B cell (primary cell): Measurements from ENCODE around the gene ADAMTSL5. TPM values are rescaled to one million over a fixed set of nuclear protein-coding genes. Genes with fewer than 3 reads are reported as not detected.

Experiments
- ATAC-seq: fragments of 200-7000 bp; cut with Tn5 transposase; one replicate; pipeline ENCODE4 v1.10.0; 2021; ENCODE audit warnings: low read depth, mild to moderate bottlenecking, moderate number of reproducible peaks, moderate library complexity
- CTCF ChIA-PET: fragments of 350-600 bp; sonication (Branson Sonifier 250); formaldehyde crosslinking; loops from one replicate; lab custom pipeline; 2021; ENCODE audit warnings: antibody characterized with exemption, inconsistent platforms; lab: Charles Lee
- POLR2A ChIA-PET: fragments of 350-600 bp; sonication (Branson Sonifier 250); formaldehyde crosslinking; loops from one replicate; lab custom pipeline; 2021; ENCODE audit warnings: antibody characterized with exemption; lab: Charles Lee
- DNase-seq: peaks from one replicate; pipeline ENCODE4 v3.0.0; 2013
- H2AFZ ChIP-seq: 2 replicates; pipeline ENCODE4 v1.6.1; 2012; ENCODE audit warnings: mild to moderate bottlenecking, low read depth, low read length; ENCODE audit not compliant: insufficient read depth, poor library complexity, severe bottlenecking
- H3K27ac ChIP-seq, 2 donors: 1 replicate in 1 of 2; 2 replicates in 1 of 2; pipeline ENCODE4 v1.5.1; 2012 to 2013; ENCODE audit warnings: low read length in 2 of 2, mild to moderate bottlenecking in 2 of 2, moderate library complexity in 1 of 2
- H3K27me3 ChIP-seq, 4 experiments: fragments of 200-600 bp in 1 of 4; sonication (generic) in 1 of 4; replicated peaks in 1 of 4; 1 replicate in 2 of 4; 2 replicates in 2 of 4; pipeline versions ENCODE4 v1.6.1 to v1.7.0; 2013 to 2016; ENCODE audit warnings: low read length in 3 of 4, mild to moderate bottlenecking in 2 of 4, mixed read lengths in 1 of 4, moderate library complexity in 1 of 4; ENCODE audit not compliant: insufficient read depth in 4 of 4, control insufficient read depth in 3 of 4; ENCODE audit errors: control extremely low read depth in 1 of 4
- H3K36me3 ChIP-seq, 2 experiments: replicated peaks in 1 of 2; 1 replicate in 1 of 2; 2 replicates in 1 of 2; pipeline versions ENCODE4 v1.6.1 to v1.7.1; 2013; ENCODE audit warnings: low read length in 1 of 2; ENCODE audit not compliant: insufficient read depth in 2 of 2, control insufficient read depth in 1 of 2; ENCODE audit errors: control extremely low read depth in 1 of 2, extremely low read depth in 1 of 2
- H3K4me1 ChIP-seq, 2 donors: fragments of 200-600 bp in 1 of 2; sonication (generic) in 1 of 2; 1 replicate in 1 of 2; 2 replicates in 1 of 2; pipeline versions ENCODE4 v1.5.1 to v1.6.1; 2013 to 2017; ENCODE audit warnings: low read length in 2 of 2; ENCODE audit not compliant: control insufficient read depth in 2 of 2, insufficient read depth in 2 of 2
- H3K4me2 ChIP-seq: replicated peaks from 2 replicates; pipeline ENCODE3; 2012; ENCODE audit warnings: mild to moderate bottlenecking, low read depth, low read length; ENCODE audit not compliant: poor library complexity, severe bottlenecking
- H3K4me3 ChIP-seq, 5 experiments: fragments of 200-600 bp in 1 of 5; sonication (generic) in 1 of 5; 1 replicate in 3 of 5; 2 replicates in 2 of 5; pipeline versions ENCODE4 v1.5.1 to v1.7.0; 2011 to 2016; ENCODE audit warnings: low read length in 4 of 5, mild to moderate bottlenecking in 4 of 5, low read depth in 2 of 5, control low read depth in 1 of 5, moderate library complexity in 1 of 5; ENCODE audit not compliant: insufficient read depth in 1 of 5; ENCODE audit errors: control extremely low read depth in 1 of 5, extremely low read depth in 1 of 5
- H3K79me2 ChIP-seq: fragments of 200-600 bp; sonication (generic); one replicate; pipeline ENCODE4 v1.6.0; 2016; ENCODE audit warnings: low read length; ENCODE audit not compliant: control insufficient read depth, insufficient read depth
- H3K9ac ChIP-seq: fragments of 200-600 bp; sonication (generic); 2 replicates; pipeline ENCODE4 v1.6.1; 2017; ENCODE audit warnings: mild to moderate bottlenecking, low read length, moderate library complexity
- H3K9me3 ChIP-seq, 3 donors: one replicate each; pipeline versions ENCODE4 v1.6.1 to v1.7.1; 2013; ENCODE audit warnings: low read length in 2 of 3; ENCODE audit not compliant: control insufficient read depth in 2 of 3, insufficient read depth in 1 of 3; ENCODE audit errors: control extremely low read depth in 1 of 3
- H4K20me1 ChIP-seq: 2 replicates; pipeline ENCODE4 v1.6.0; 2012; ENCODE audit warnings: mild to moderate bottlenecking, low read length; ENCODE audit not compliant: insufficient read depth, control insufficient read depth, poor library complexity, severe bottlenecking
- H3K27ac Mint-ChIP-seq: one replicate; pipeline ENCODE4 v1.8.0; 2021; ENCODE audit warnings: mixed read lengths
- H3K27me3 Mint-ChIP-seq: one replicate; pipeline ENCODE4 v1.8.0; 2021; ENCODE audit warnings: mixed read lengths
- H3K4me1 Mint-ChIP-seq: one replicate; pipeline ENCODE4 v1.8.0; 2021; ENCODE audit warnings: mixed read lengths
- H3K4me3 Mint-ChIP-seq: one replicate; pipeline ENCODE4 v1.8.0; 2021; ENCODE audit warnings: mixed read lengths
- H3K9me3 Mint-ChIP-seq: one replicate; pipeline ENCODE4 v1.8.0; 2022; ENCODE audit warnings: mixed read lengths; ENCODE audit not compliant: insufficient read depth
- EZH2 ChIP-seq: IDR thresholded peaks from 2 replicates; pipeline ENCODE4 v1.6.1; 2012; ENCODE audit warnings: borderline replicate concordance, low read depth, mild to moderate bottlenecking, moderate library complexity, low read length; ENCODE audit not compliant: insufficient read depth, poor library complexity, severe bottlenecking
- WGBS: methylation state at CpG from one replicate; pipeline ENCODE4 v1.1.5; 2013; ENCODE audit warnings: missing lambda C conversion rate; ENCODE audit not compliant: insufficient coverage; 5-methylcytosine and 5-hydroxymethylcytosine counted together
- intact Hi-C: fragments of 100-400 bp; cut with micrococcal nuclease; formaldehyde crosslinking; loops from one replicate; pipeline ENCODE4 v1.10.0; 2022
- polyA plus RNA-seq: library from polyadenylated mRNA; depleted of rRNA; stranded (reverse); fragments of >200 nt; gene quantifications from 2 replicates; pipeline ENCODE4 v1.2.3, GENCODE V29; 2012
- total RNA-seq, 2 donors: library from RNA; stranded (reverse); fragments of 120-200 nt in 1 of 2; gene quantifications; 1 replicate in 1 of 2; 2 replicates in 1 of 2; pipeline versions ENCODE4 v1.2.3 to v1.2.4, GENCODE V29; 2013 to 2022
- TF ChIP-seq, protein P1 (sequence below): fragments of 200-600 bp; IDR thresholded peaks from one replicate; pipeline ENCODE4 v1.8.0; 2022; ENCODE audit warnings: antibody characterized with exemption, mild to moderate bottlenecking

Gene ADAMTSL5
- total and polyA plus RNA-seq, 2 donors (not counting 1 experiment from before 2014, with no cell fraction given) = 0.09 TPM; not detected in 1

DNA sequence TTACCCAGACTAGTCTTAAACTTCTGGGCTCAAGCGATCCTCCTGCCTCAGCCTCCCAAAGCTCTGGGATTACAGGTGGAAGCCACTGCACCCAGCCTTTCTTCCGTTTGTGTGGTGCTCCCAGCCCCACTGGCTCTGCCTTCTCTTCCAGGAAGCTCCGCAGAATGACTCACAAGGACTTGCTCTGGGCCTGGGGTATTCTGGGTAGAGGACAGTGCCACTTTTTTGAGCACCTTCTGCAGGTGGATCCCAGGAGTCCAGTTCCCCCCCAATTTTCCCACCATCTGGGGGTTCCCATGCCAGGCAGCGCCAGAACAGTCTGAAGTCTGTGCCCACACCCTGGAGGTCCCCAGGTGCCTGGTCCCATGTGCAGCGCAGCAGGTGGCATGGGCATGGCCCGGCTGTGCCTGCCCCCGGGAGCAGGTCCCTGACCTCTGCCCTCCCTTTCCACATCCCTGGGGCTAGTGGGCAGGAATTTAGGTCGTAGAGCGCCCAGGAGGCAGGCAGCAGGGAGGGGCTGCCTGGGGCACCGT lies 20.3 kb downstream of the ADAMTSL5 start:
- H3K27me3 Mint-ChIP-seq = peaks cover 4% of the 10 kb centered on the region
- Histone ChIP-seq H2AFZ (no peak overlapping the region), H3K9ac (no peak overlapping the region), H3K9me3 (peaks cover 0 to 12% (median 0%) of the 10 kb centered on the region in 3 donors), H3K27me3 (peaks cover 0 to 12% (median 1%) of the 10 kb centered on the region in 4 experiments), H3K27ac (no peak overlapping the region), H3K4me3 (no peak overlapping the region), H3K4me2 (no peak overlapping the region), H3K79me2 (no peaks in the 10 kb centered on the region), H3K4me1 (peaks cover 14 to 17% of the 10 kb centered on the region in 2 donors), H3K36me3 (no peaks in the 10 kb centered on the region), H4K20me1 (no peaks in the 10 kb centered on the region)
- DNase-seq (no peak), ATAC-seq (no peak)
- TF ChIP-seq, protein P1, sequence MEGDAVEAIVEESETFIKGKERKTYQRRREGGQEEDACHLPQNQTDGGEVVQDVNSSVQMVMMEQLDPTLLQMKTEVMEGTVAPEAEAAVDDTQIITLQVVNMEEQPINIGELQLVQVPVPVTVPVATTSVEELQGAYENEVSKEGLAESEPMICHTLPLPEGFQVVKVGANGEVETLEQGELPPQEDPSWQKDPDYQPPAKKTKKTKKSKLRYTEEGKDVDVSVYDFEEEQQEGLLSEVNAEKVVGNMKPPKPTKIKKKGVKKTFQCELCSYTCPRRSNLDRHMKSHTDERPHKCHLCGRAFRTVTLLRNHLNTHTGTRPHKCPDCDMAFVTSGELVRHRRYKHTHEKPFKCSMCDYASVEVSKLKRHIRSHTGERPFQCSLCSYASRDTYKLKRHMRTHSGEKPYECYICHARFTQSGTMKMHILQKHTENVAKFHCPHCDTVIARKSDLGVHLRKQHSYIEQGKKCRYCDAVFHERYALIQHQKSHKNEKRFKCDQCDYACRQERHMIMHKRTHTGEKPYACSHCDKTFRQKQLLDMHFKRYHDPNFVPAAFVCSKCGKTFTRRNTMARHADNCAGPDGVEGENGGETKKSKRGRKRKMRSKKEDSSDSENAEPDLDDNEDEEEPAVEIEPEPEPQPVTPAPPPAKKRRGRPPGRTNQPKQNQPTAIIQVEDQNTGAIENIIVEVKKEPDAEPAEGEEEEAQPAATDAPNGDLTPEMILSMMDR = no peak
- no peak for TF ChIP-seq EZH2
- ChIA-PET POLR2A (interaction anchor here (0.6 kb wide), 1 partner anchor 316 kb away, joined by 5 read pairs; no protein-coding TSS in a partner anchor), CTCF (no interaction called here)
- H3K9me3 Mint-ChIP-seq = no peaks in the 10 kb centered on the region
- intact Hi-C loops = no loop called here
- 89% methylated on average over 8 of the region's 10 CpGs for WGBS
- H3K4me3 Mint-ChIP-seq = peak overlapping the region; percentile 23
- no peak overlapping the region for H3K27ac Mint-ChIP-seq
- peaks cover 15% of the 10 kb centered on the region for H3K4me1 Mint-ChIP-seq

DNA sequence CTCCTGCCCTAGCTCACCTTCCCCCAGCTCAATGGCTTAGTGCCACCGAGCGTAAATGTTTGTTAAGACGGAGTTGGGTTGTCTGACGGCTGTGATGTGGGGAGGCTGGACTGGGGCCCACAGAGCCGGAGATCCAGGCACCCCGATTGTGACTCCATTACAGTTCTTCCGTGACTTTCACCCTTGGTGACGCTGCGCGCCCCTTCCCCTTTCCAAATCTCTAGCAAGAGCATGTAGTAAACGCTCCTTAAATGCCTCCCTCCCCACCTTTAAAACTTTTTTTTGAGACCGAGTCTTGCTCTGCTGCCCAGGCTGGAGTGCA lies 21.0 kb downstream of the ADAMTSL5 start:
- intact Hi-C loops = loop anchor here (2.0 kb wide), 3 partner anchors 21 to 223 kb away; partner anchors contain the start of gene CIRBP
- ChIA-PET POLR2A (interaction anchor here (0.6 kb wide), 1 partner anchor 316 kb away, joined by 5 read pairs; no protein-coding TSS in a partner anchor), CTCF (interaction anchor here (1.2 kb wide), 1 partner anchor 54 kb away, joined by 4 read pairs; no protein-coding TSS in a partner anchor)
- Mint-ChIP-seq H3K4me1 (peaks cover 15% of the 10 kb centered on the region), H3K27me3 (peaks cover 4% of the 10 kb centered on the region), H3K9me3 (no peaks in the 10 kb centered on the region), H3K27ac (peak overlapping the region; percentile 37), H3K4me3 (peak overlapping the region; percentile 83)
- no peaks in the 10 kb centered on the region for H4K20me1 ChIP-seq
- H3K27ac ChIP-seq = no peak overlapping the region
- WGBS = 73% methylated on average over 9 of the region's 12 CpGs
- H3K36me3 ChIP-seq = no peaks in the 10 kb centered on the region
- no peak for TF ChIP-seq EZH2
- TF ChIP-seq, protein P1 = no peak
- peaks cover 0 to 12% (median 0%) of the 10 kb centered on the region in 3 donors for H3K9me3 ChIP-seq
- H3K4me2 ChIP-seq = peak overlapping the region; percentile 99
- no peaks in the 10 kb centered on the region for H3K79me2 ChIP-seq
- ATAC-seq (no peak), DNase-seq (no peak)
- peaks cover 14 to 17% of the 10 kb centered on the region in 2 donors for H3K4me1 ChIP-seq
- no peak overlapping the region for H3K4me3 ChIP-seq
- peaks cover 0 to 7% (median 1%) of the 10 kb centered on the region in 4 experiments for H3K27me3 ChIP-seq
- peak overlapping the region; percentile 82 for H2AFZ ChIP-seq
- no peak overlapping the region for H3K9ac ChIP-seq
